Esophagus muscularis mucosa (tissue), 4 donors: ENCODE data around the gene MRTFA. TPM values are rescaled to one million over a fixed set of nuclear protein-coding genes. Genes with fewer than 3 reads are reported as not detected.

Experiments
- DNase-seq: peaks from one replicate; pipeline ENCODE4 v3.0.0-alpha.2; 2017; ENCODE audit errors: extremely low spot score
- H3K27ac ChIP-seq, 4 donors: fragments of 200-600 bp; sonication (generic); replicated peaks in 1 of 4; 1 replicate in 3 of 4; 2 replicates in 1 of 4; pipeline ENCODE4 v1.5.1; 2016 to 2019; ENCODE audit warnings: mild to moderate bottlenecking in 1 of 4
- H3K27me3 ChIP-seq, 4 donors: fragments of 200-600 bp; sonication (generic); one replicate each; pipeline versions ENCODE4 v1.5.1 to v1.6.0; 2016 to 2019
- H3K36me3 ChIP-seq, 4 donors: fragments of 200-600 bp; sonication (generic); one replicate each; pipeline ENCODE4 v1.5.1; 2016 to 2019
- H3K4me1 ChIP-seq, 4 donors: fragments of 200-600 bp; sonication (generic); one replicate each; pipeline ENCODE4 v1.5.1; 2016 to 2019
- H3K4me3 ChIP-seq, 4 donors: fragments of 200-600 bp; sonication (generic); 1 replicate in 2 of 4; 2 replicates in 2 of 4; pipeline ENCODE4 v1.5.1; 2016 to 2019; ENCODE audit warnings: mild to moderate bottlenecking in 4 of 4, moderate library complexity in 1 of 4
- H3K9me3 ChIP-seq, 4 donors: fragments of 200-600 bp; sonication (generic); 1 replicate in 3 of 4; 2 replicates in 1 of 4; pipeline ENCODE4 v1.5.1; 2016 to 2019
- EP300 ChIP-seq: sonication (generic); formaldehyde crosslinking; IDR thresholded peaks from one replicate; pipeline ENCODE4 v1.6.1; 2017; ENCODE audit warnings: antibody characterized with exemption
- POLR2A ChIP-seq: fragments of 450-650 bp; IDR thresholded peaks from one replicate; pipeline ENCODE4 v1.6.1; 2017; ENCODE audit warnings: antibody characterized with exemption, moderate library complexity, mild to moderate bottlenecking, low read depth
- POLR2AphosphoS5 ChIP-seq, 2 donors: sonication (generic); formaldehyde crosslinking; IDR thresholded peaks; one replicate each; pipeline ENCODE4 v1.6.1; 2017; ENCODE audit warnings: antibody characterized with exemption in 2 of 2
- WGBS: methylation state at CpG from one replicate; pipeline ENCODE4 v1.1.5; 2018; 5-methylcytosine and 5-hydroxymethylcytosine counted together
- intact Hi-C: fragments of 100-400 bp; cut with DNase I; formaldehyde crosslinking; loops from one replicate; pipeline ENCODE4 v1.15.1; 2023
- total RNA-seq, 4 donors: library from RNA; depleted of rRNA; stranded (reverse); fragments of >200 nt; gene quantifications; one replicate each; pipeline versions ENCODE4 v1.1.0 to v1.2.1, GENCODE V29; 2016
- TF ChIP-seq, protein P1 (sequence below), 3 experiments: fragments of 200-600 bp in 2 of 3; fragments of 450-650 bp in 1 of 3; sonication (generic) in 2 of 3; IDR thresholded peaks; one replicate each; pipeline ENCODE4 v1.5.1; 2017 to 2019; ENCODE audit warnings: antibody characterized with exemption in 3 of 3, mild to moderate bottlenecking in 2 of 3, moderate library complexity in 1 of 3

Gene MRTFA
- total RNA-seq, 4 donors from 2014 or later = 55.6 to 88.7 (median 73.6) TPM

DNA sequence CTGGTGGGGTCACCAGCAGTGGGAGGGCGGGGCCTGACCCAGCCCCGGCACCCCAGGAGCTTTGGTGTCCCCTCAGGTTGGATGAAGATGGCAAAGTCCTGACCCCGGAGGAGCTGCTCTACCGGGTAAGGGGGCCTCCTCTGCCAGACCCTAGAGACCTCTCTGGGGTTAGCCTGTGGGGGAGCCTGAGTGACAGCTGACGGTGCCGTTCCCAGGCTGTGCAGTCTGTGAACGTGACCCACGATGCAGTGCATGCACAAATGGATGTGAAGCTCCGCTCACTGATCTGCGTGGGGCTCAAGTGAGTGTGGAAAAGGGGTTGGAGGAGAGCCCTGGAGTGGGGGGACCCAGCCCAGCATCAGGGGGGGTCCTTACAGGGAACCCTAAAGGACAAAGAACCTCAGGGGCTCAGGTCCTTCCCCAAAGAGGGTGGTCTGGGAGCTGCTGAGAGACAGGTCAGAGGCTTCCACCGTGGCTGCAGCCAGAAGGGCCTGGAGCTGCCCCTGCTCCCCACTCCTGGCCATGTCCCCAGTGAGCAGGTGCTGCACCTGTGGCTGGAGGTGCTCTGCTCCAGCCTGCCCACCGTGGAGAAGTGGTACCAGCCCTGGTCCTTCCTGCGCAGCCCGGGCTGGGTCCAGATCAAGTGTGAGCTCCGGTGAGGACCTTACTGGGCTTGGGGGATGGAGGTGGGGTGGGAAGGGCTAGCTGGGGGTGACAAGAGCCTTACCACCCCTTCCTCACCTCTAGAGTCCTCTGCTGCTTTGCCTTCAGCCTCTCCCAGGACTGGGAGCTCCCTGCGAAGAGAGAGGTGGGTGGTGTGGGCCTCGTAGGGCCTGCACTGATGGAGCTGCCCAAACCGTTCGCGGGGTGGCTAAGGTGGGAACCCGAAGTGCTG, 227.6 kb downstream of the MRTFA start:
- Histone ChIP-seq H3K4me1 (peaks cover 0 to 2% (median 0%) of the 10 kb centered on the region in 4 donors), H3K4me3 (no peak overlapping the region), H3K36me3 (peaks cover 67 to 86% (median 82%) of the 10 kb centered on the region in 4 donors), H3K9me3 (no peaks in the 10 kb centered on the region), H3K27me3 (no peaks in the 10 kb centered on the region), H3K27ac (no peak overlapping the region)
- intact Hi-C loops = no loop called here
- TF ChIP-seq POLR2A = no peak
- no peak for TF ChIP-seq EP300
- 92% methylated on average over 8 of the region's 21 CpGs for WGBS
- DNase-seq = no peak

DNA sequence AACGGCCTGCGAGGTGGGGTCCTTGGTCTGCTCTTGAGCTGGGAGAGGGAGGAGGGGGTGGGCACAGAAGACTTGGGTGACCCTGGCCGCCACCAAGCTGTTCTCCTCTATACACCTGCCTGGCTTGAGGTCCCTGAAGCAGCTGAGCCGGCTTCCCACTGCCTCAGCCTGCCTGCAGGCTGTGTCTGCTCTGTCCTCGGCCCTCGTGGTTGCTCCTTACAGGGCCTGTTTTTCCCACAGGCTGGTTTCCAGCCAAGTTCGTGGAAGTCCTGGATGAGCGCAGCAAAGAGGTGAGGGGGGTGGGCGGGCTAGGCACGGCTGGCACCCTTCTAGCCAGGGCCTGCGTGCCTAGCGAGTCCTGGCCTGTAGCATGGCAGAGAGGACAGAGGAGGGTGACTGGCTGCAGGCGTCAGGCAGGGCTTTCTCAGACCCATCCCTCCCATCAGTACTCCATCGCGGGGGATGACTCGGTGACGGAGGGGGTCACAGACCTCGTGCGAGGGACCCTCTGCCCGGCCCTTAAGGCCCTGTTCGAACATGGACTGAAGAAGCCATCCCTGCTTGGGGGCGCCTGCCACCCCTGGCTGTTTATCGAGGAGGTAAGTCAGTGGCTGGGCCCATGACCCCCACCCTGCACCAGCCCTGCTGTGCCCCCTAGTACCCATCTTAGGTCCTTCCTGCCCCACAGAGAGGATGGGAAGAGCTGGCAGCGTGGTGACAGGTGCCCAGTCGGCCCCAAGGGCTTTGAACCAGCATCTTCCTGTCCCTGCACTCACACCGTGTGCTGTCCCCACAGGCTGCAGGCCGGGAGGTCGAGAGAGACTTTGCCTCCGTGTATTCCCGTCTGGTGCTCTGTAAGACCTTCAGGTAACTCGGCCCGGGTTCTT, 228.4 kb downstream of the MRTFA start:
- Histone ChIP-seq H3K36me3 (peaks cover 67 to 95% (median 88%) of the 10 kb centered on the region in 4 donors), H3K9me3 (no peaks in the 10 kb centered on the region), H3K4me1 (no peaks in the 10 kb centered on the region), H3K27ac (no peak overlapping the region), H3K4me3 (no peak overlapping the region), H3K27me3 (no peaks in the 10 kb centered on the region)
- no peak for DNase-seq
- 85% methylated on average over 13 of the region's 32 CpGs for WGBS
- intact Hi-C loops = no loop called here
- no peak for TF ChIP-seq POLR2A
- TF ChIP-seq, protein P1, sequence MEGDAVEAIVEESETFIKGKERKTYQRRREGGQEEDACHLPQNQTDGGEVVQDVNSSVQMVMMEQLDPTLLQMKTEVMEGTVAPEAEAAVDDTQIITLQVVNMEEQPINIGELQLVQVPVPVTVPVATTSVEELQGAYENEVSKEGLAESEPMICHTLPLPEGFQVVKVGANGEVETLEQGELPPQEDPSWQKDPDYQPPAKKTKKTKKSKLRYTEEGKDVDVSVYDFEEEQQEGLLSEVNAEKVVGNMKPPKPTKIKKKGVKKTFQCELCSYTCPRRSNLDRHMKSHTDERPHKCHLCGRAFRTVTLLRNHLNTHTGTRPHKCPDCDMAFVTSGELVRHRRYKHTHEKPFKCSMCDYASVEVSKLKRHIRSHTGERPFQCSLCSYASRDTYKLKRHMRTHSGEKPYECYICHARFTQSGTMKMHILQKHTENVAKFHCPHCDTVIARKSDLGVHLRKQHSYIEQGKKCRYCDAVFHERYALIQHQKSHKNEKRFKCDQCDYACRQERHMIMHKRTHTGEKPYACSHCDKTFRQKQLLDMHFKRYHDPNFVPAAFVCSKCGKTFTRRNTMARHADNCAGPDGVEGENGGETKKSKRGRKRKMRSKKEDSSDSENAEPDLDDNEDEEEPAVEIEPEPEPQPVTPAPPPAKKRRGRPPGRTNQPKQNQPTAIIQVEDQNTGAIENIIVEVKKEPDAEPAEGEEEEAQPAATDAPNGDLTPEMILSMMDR (IDR thresholded peaks at IDR 0.05) = no peak
- no peak for TF ChIP-seq POLR2AphosphoS5 (IDR thresholded peaks at IDR 0.05)
- TF ChIP-seq EP300 = no peak

- WGBS = 96% methylated on average over 5 of the region's 37 CpGs
- Histone ChIP-seq H3K4me1 (no peaks in the 10 kb centered on the region), H3K4me3 (no peak overlapping the region), H3K36me3 (peaks cover 67 to 98% (median 91%) of the 10 kb centered on the region in 4 donors), H3K9me3 (no peaks in the 10 kb centered on the region), H3K27me3 (no peaks in the 10 kb centered on the region), H3K27ac (no peak overlapping the region)
- intact Hi-C loops = no loop called here
- TF ChIP-seq, protein P1 (IDR thresholded peaks at IDR 0.05) = no peak
- TF ChIP-seq EP300 (no peak), POLR2AphosphoS5 (IDR thresholded peaks at IDR 0.05) (no peak), POLR2A (no peak)
- DNase-seq = no peak
Observed at GRCh38 chr22:40407021-40407761, 229.3 kb downstream of the MRTFA start.

GRCh38 chr22:40406063-40406890, 230.2 kb downstream of the MRTFA start:
- H3K36me3 ChIP-seq = peaks cover 62 to 99% (median 92%) of the 10 kb centered on the region in 4 donors
- no peaks in the 10 kb centered on the region for H3K9me3 ChIP-seq
- intact Hi-C loops = no loop called here
- WGBS = 92% methylated on average over 21 of the region's 31 CpGs
- no peak for DNase-seq
- H3K4me3 ChIP-seq = no peak overlapping the region
- TF ChIP-seq POLR2AphosphoS5 (IDR thresholded peaks at IDR 0.05) = no peak
- no peak for TF ChIP-seq POLR2A
- TF ChIP-seq, protein P1 (IDR thresholded peaks at IDR 0.05) = no peak
- no peak for TF ChIP-seq EP300
- H3K27me3 ChIP-seq = no peaks in the 10 kb centered on the region
- H3K27ac ChIP-seq = no peak overlapping the region
- H3K4me1 ChIP-seq = no peaks in the 10 kb centered on the region
